PC-3 (cell line): ENCODE data around the gene AKAP5. TPM values are rescaled to one million over a fixed set of nuclear protein-coding genes. Genes with fewer than 3 reads are reported as not detected.

ENCODE experiments used
- ATAC-seq: fragments of 200-7000 bp; cut with Tn5 transposase; 2 replicates; pipeline ENCODE4 v1.9.1; 2020; ENCODE audit warnings: mild to moderate bottlenecking, moderate library complexity
- BruUV-seq: library from RNA; stranded (reverse); fragments of 400-500 nt; replicated peaks from 2 replicates; lab custom pipeline; 2021; lab: Mats Ljungman, UMichigan
- CTCF ChIA-PET: fragments of 300-600 bp; sonication (Branson Sonifier 250); formaldehyde crosslinking; loops from one replicate; lab custom pipeline; 2022; ENCODE audit warnings: antibody characterized with exemption; lab: Charles Lee
- POLR2A ChIA-PET: fragments of 300-600 bp; sonication (Branson Sonifier 250); formaldehyde crosslinking; loops from one replicate; lab custom pipeline; 2022; ENCODE audit warnings: antibody characterized with exemption; ENCODE audit not compliant: unreplicated experiment; lab: Charles Lee
- DNase-seq: peaks from one replicate; pipeline ENCODE4 v3.0.0-alpha.2; 2015
- H2AFZ ChIP-seq: fragments of 300-600 bp; sonication (generic); 2 replicates; pipeline ENCODE4 v1.6.0; 2016; ENCODE audit warnings: antibody characterized with exemption, low read length
- H3F3A ChIP-seq: fragments of 300-600 bp; sonication (generic); one replicate; pipeline ENCODE4 v1.6.0; 2017; ENCODE audit warnings: antibody characterized with exemption, low read length, control low read depth, mild to moderate bottlenecking; ENCODE audit not compliant: unreplicated experiment
- H3K27ac ChIP-seq: fragments of 300-600 bp; sonication (generic); 2 replicates; pipeline ENCODE4 v1.5.1; 2016; ENCODE audit warnings: mild to moderate bottlenecking, low read length
- H3K27me3 ChIP-seq: fragments of 300-600 bp; sonication (generic); 2 replicates; pipeline ENCODE4 v1.6.1; 2016; ENCODE audit warnings: low read length, mixed read lengths
- H3K36me3 ChIP-seq: fragments of 300-600 bp; sonication (generic); 2 replicates; pipeline ENCODE4 v1.6.1; 2016; ENCODE audit warnings: low read depth, mixed run types, low read length, mixed read lengths
- H3K4me1 ChIP-seq: fragments of 300-600 bp; sonication (generic); 2 replicates; pipeline ENCODE4 v1.5.1; 2016; ENCODE audit warnings: low read length; ENCODE audit not compliant: insufficient read depth
- H3K4me2 ChIP-seq: fragments of 300-600 bp; sonication (generic); 2 replicates; pipeline ENCODE4 v1.6.0; 2016; ENCODE audit warnings: low read length
- H3K4me3 ChIP-seq: fragments of 300-600 bp; sonication (generic); 2 replicates; pipeline ENCODE4 v1.5.1; 2016; ENCODE audit warnings: mild to moderate bottlenecking, low read length, mixed read lengths
- H3K79me2 ChIP-seq: fragments of 300-600 bp; sonication (generic); 2 replicates; pipeline ENCODE4 v1.6.1; 2017; ENCODE audit warnings: low read length, mixed read lengths
- H3K9ac ChIP-seq: fragments of 300-600 bp; sonication (generic); 2 replicates; pipeline ENCODE4 v1.6.0; 2016; ENCODE audit warnings: mild to moderate bottlenecking, low read length
- H3K9me2 ChIP-seq: fragments of 300-600 bp; sonication (generic); replicated peaks from 2 replicates; pipeline ENCODE4 v1.6.1; 2016; ENCODE audit warnings: mixed run types, low read length, mixed read lengths
- H3K9me3 ChIP-seq: fragments of 300-600 bp; sonication (generic); 2 replicates; pipeline ENCODE4 v1.6.1; 2016; ENCODE audit warnings: low read length, mixed read lengths
- H4K20me1 ChIP-seq: fragments of 300-600 bp; sonication (generic); 2 replicates; pipeline ENCODE4 v1.6.1; 2016; ENCODE audit warnings: low read length, mixed read lengths
- EZH2 ChIP-seq: fragments of 300-600 bp; sonication (generic); IDR thresholded peaks from one replicate; pipeline ENCODE4 v1.6.1; 2017; ENCODE audit warnings: antibody characterized with exemption, mild to moderate bottlenecking, low read length; ENCODE audit not compliant: unreplicated experiment
- EZH2phosphoT487 ChIP-seq: fragments of 300-600 bp; sonication (generic); IDR thresholded peaks from 2 replicates; pipeline ENCODE4 v1.6.1; 2018; ENCODE audit warnings: mild to moderate bottlenecking, antibody characterized with exemption, low read length, borderline replicate concordance
- intact Hi-C: fragments of 100-400 bp; cut with micrococcal nuclease; formaldehyde crosslinking; loops from 2 replicates; pipeline ENCODE4 v1.9.0; 2023
- total RNA-seq: library from RNA; depleted of rRNA; stranded (reverse); fragments of >200 nt; gene quantifications from 2 replicates; pipeline ENCODE4 v1.2.3, GENCODE V29; 2014
- TF ChIP-seq, protein P1 (sequence below): fragments of 300-600 bp; sonication (generic); conservative IDR thresholded peaks from 2 replicates; pipeline ENCODE4 v1.5.1; 2017; ENCODE audit warnings: antibody characterized with exemption, low read depth, mild to moderate bottlenecking, low read length

The AKAP5 gene
- total RNA-seq, 1 experiment from 2014 or later = 0.58 TPM

- Histone ChIP-seq H4K20me1 (peaks cover 64% of the 10 kb centered on the region), H3K4me1 (peaks cover 38% of the 10 kb centered on the region)
- CTCF ChIA-PET = no interaction called here
Measured at GRCh38 chr14:64507376-64508156, 42.3 kb downstream of the AKAP5 start.

GRCh38 chr14:64508215-64508776 lies 43.0 kb downstream of the AKAP5 start:
- intact Hi-C loops = loop anchor here (10.0 kb wide), 1 partner anchor 163 kb away; no protein-coding TSS in a partner anchor
- H3K4me3 ChIP-seq = 0 out of 2 replicates have a peak overlapping the region, but pooled peaks have one; percentile 82
- H3K27ac ChIP-seq = 0 out of 2 replicates have a peak overlapping the region, but pooled peaks have one; percentile 33
- ChIA-PET CTCF (no interaction called here), POLR2A (no interaction called here)
- DNase-seq = no peak
- peak overlapping the region; percentile 19; the same call in 1 of the 2 replicates for H3K9ac ChIP-seq
- BruUV-seq = no TSS peak
- H3K9me3 ChIP-seq = no peaks in the 10 kb centered on the region
- peaks cover 88% of the 10 kb centered on the region for H3K79me2 ChIP-seq
- TF ChIP-seq, protein P1, sequence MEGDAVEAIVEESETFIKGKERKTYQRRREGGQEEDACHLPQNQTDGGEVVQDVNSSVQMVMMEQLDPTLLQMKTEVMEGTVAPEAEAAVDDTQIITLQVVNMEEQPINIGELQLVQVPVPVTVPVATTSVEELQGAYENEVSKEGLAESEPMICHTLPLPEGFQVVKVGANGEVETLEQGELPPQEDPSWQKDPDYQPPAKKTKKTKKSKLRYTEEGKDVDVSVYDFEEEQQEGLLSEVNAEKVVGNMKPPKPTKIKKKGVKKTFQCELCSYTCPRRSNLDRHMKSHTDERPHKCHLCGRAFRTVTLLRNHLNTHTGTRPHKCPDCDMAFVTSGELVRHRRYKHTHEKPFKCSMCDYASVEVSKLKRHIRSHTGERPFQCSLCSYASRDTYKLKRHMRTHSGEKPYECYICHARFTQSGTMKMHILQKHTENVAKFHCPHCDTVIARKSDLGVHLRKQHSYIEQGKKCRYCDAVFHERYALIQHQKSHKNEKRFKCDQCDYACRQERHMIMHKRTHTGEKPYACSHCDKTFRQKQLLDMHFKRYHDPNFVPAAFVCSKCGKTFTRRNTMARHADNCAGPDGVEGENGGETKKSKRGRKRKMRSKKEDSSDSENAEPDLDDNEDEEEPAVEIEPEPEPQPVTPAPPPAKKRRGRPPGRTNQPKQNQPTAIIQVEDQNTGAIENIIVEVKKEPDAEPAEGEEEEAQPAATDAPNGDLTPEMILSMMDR = no peak
- no peak for TF ChIP-seq EZH2phosphoT487
- no peak for TF ChIP-seq EZH2
- ATAC-seq = no peak
- peak overlapping the region; percentile 97 for H3K4me2 ChIP-seq
- H3K36me3 ChIP-seq = peaks cover 11% of the 10 kb centered on the region; the same call in 1 of the 2 replicates
- no peaks in the 10 kb centered on the region for H3K9me2 ChIP-seq
- H4K20me1 ChIP-seq = peaks cover 72% of the 10 kb centered on the region
- peaks cover 38% of the 10 kb centered on the region for H3K4me1 ChIP-seq
- no peak overlapping the region for H2AFZ ChIP-seq
- no peaks in the 10 kb centered on the region for H3F3A ChIP-seq
- H3K27me3 ChIP-seq = no peaks in the 10 kb centered on the region

More at GRCh38 chr14:64507376-64508156, 42.3 kb downstream of the AKAP5 start:
- H3K9ac ChIP-seq = peak overlapping the region; percentile 23
- peak overlapping the region; percentile 48 for H3K27ac ChIP-seq
- ATAC-seq = peak; percentile 4
- H3K4me2 ChIP-seq = peak overlapping the region; percentile 97
- H3K79me2 ChIP-seq = peaks cover 88% of the 10 kb centered on the region
- DNase-seq = peak; percentile 75
- no peaks in the 10 kb centered on the region for H3K9me3 ChIP-seq
- no peak overlapping the region for H2AFZ ChIP-seq
- intact Hi-C loops = loop anchor here (2.0 to 10.0 kb wide), 2 partner anchors 13 to 163 kb away; no protein-coding TSS in a partner anchor
- H3K9me2 ChIP-seq = no peaks in the 10 kb centered on the region
- H3K4me3 ChIP-seq = peak overlapping the region; percentile 82
- POLR2A ChIA-PET = no interaction called here
- no TSS peak for BruUV-seq
- no peaks in the 10 kb centered on the region for H3F3A ChIP-seq
- peaks cover 8% of the 10 kb centered on the region; the same call in 1 of the 2 replicates for H3K36me3 ChIP-seq
- TF ChIP-seq EZH2 (no peak), EZH2phosphoT487 (no peak)
- TF ChIP-seq, protein P1 = no peak
- H3K27me3 ChIP-seq = no peaks in the 10 kb centered on the region
